SU-DHL-6 (cell line): ENCODE measurements around the gene HTT.

Experiments used
- H2AFZ ChIP-seq: fragments of 200-600 bp; sonication (generic); 2 replicates; pipeline ENCODE4 v1.6.1; 2014; ENCODE audit warnings: low read depth, mild to moderate bottlenecking, moderate library complexity, mixed read lengths, antibody characterized with exemption, low read length; ENCODE audit not compliant: severe bottlenecking
- H3F3A ChIP-seq: fragments of 200-600 bp; shearing (Covaris generic); 2 replicates; pipeline ENCODE4 v1.6.0; 2016; ENCODE audit warnings: antibody characterized with exemption, mild to moderate bottlenecking; ENCODE audit not compliant: insufficient read depth
- H3K27ac ChIP-seq: fragments of 200-600 bp; sonication (generic); 2 replicates; pipeline ENCODE4 v1.5.1; 2016; ENCODE audit warnings: low read depth, mild to moderate bottlenecking, low read length, moderate library complexity, mixed read lengths
- H3K27me3 ChIP-seq: fragments of 200-600 bp; sonication (generic), shearing (Covaris generic); 2 replicates; pipeline ENCODE4 v1.6.0; 2014; ENCODE audit warnings: mild to moderate bottlenecking, low read length
- H3K36me3 ChIP-seq: fragments of 200-600 bp; sonication (generic); 2 replicates; pipeline ENCODE4 v1.6.1; 2014; ENCODE audit warnings: mild to moderate bottlenecking, low read length, mixed read lengths
- H3K4me2 ChIP-seq: fragments of 300-600, 200-600 bp; shearing (Covaris generic), sonication (generic); 2 replicates; pipeline ENCODE4 v1.6.0; 2014; ENCODE audit warnings: low read length, low read depth, mild to moderate bottlenecking; ENCODE audit not compliant: poor library complexity, severe bottlenecking
- H3K4me3 ChIP-seq: fragments of 200-600 bp; sonication (generic); 2 replicates; pipeline ENCODE4 v1.5.1; 2014; ENCODE audit warnings: antibody characterized with exemption, low read length, mild to moderate bottlenecking, mixed read lengths; ENCODE audit not compliant: insufficient read depth, poor library complexity, severe bottlenecking
- H3K79me2 ChIP-seq: fragments of 200-600 bp; sonication (generic); 2 replicates; pipeline ENCODE4 v1.6.1; 2014; ENCODE audit warnings: mild to moderate bottlenecking, low read length, moderate library complexity; ENCODE audit not compliant: insufficient read depth
- H3K9ac ChIP-seq: fragments of 200-600 bp; sonication (generic); 2 replicates; pipeline ENCODE4 v1.7.0; 2014; ENCODE audit warnings: mild to moderate bottlenecking, low read length
- H3K9me2 ChIP-seq: fragments of 200-600 bp; sonication (generic); replicated peaks from 2 replicates; pipeline ENCODE4 v1.6.1; 2014; ENCODE audit warnings: low read length; ENCODE audit not compliant: insufficient read depth
- H3K9me3 ChIP-seq: fragments of 200-600 bp; sonication (generic); 2 replicates; pipeline ENCODE4 v1.6.1; 2014; ENCODE audit warnings: low read length, mixed read lengths; ENCODE audit not compliant: insufficient read depth
- H4K20me1 ChIP-seq: fragments of 200-600 bp; sonication (generic); 2 replicates; pipeline ENCODE4 v1.6.1; 2014; ENCODE audit warnings: low read depth, mild to moderate bottlenecking, antibody characterized with exemption, low read length, moderate library complexity, mixed read lengths
- CTCF ChIP-seq: fragments of 200-600 bp; sonication (generic); IDR thresholded peaks from one replicate; pipeline ENCODE4 v1.5.1; 2017; ENCODE audit warnings: antibody characterized with exemption, mild to moderate bottlenecking, low read length, moderate library complexity; ENCODE audit not compliant: insufficient read depth, poor library complexity, severe bottlenecking
- EZH2phosphoT487 ChIP-seq: fragments of 200-600 bp; sonication (generic), shearing (Covaris generic); conservative IDR thresholded peaks from 2 replicates; pipeline ENCODE4 v1.6.1; 2018; ENCODE audit warnings: mild to moderate bottlenecking, antibody characterized with exemption, low read length, moderate library complexity, mixed read lengths

HTT gene

GRCh38 chr4:3112609-3113469 lies 38.4 kb downstream of the HTT start:
- no peak for TF ChIP-seq CTCF
- no peak for TF ChIP-seq EZH2phosphoT487
- Histone ChIP-seq H3K9me3 (no peaks in the 10 kb centered on the region), H2AFZ (no peak overlapping the region), H3F3A (no peaks in the 10 kb centered on the region), H3K9ac (no peak overlapping the region), H3K27me3 (no peaks in the 10 kb centered on the region), H3K4me2 (no peak overlapping the region), H3K27ac (no peak overlapping the region), H3K4me3 (no peak overlapping the region), H3K9me2 (no peaks in the 10 kb centered on the region), H3K36me3 (peaks cover 17% of the 10 kb centered on the region; the same call in 1 of the 2 replicates), H4K20me1 (no peaks in the 10 kb centered on the region), H3K79me2 (no peaks in the 10 kb centered on the region)

GRCh38 chr4:3114377-3114776 lies 39.9 kb downstream of the HTT start:
- Histone ChIP-seq H3F3A (no peaks in the 10 kb centered on the region), H3K4me3 (no peak overlapping the region), H3K9me2 (no peaks in the 10 kb centered on the region), H3K4me2 (no peak overlapping the region), H3K9ac (no peak overlapping the region), H3K36me3 (peaks cover 11% of the 10 kb centered on the region; the same call in 1 of the 2 replicates), H2AFZ (no peak overlapping the region), H3K27me3 (no peaks in the 10 kb centered on the region), H3K27ac (no peak overlapping the region), H3K9me3 (no peaks in the 10 kb centered on the region), H4K20me1 (no peaks in the 10 kb centered on the region; the same call in 1 of the 2 replicates), H3K79me2 (no peaks in the 10 kb centered on the region)
- TF ChIP-seq CTCF (no peak), EZH2phosphoT487 (no peak)

DNA sequence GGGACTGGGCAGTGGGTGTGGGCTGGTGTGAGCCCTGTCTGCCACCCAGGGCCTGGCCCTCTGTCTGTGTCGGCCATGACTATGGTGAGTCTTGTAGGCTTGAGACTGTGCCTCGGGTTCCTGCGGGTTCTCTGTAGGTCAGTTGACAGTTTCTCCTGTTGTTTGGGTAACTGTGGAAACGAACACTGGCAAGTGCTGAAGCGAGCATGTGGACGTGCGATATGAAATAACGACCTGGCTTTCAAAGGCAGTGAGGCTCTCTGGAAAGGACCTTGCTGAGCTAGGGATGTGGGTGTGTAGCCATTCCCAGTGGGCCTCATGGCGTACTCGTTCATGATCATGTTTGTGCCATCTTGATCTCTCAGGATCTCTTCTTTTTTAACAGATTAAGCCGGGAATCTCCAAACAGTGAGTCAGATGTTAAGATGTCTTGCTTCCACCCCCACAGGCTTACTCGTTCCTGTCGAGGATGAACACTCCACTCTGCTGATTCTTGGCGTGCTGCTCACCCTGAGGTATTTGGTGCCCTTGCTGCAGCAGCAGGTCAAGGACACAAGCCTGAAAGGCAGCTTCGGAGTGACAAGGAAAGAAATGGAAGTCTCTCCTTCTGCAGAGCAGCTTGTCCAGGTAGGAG lies 41.3 kb downstream of the HTT start:
- Histone ChIP-seq H3K9me3 (no peaks in the 10 kb centered on the region), H3K79me2 (no peaks in the 10 kb centered on the region), H3K27me3 (no peaks in the 10 kb centered on the region), H2AFZ (no peak overlapping the region), H3F3A (no peaks in the 10 kb centered on the region), H3K27ac (no peak overlapping the region), H4K20me1 (no peaks in the 10 kb centered on the region; the same call in 1 of the 2 replicates), H3K36me3 (peaks cover 14% of the 10 kb centered on the region; the same call in 1 of the 2 replicates), H3K9ac (no peak overlapping the region), H3K4me2 (no peak overlapping the region), H3K9me2 (no peaks in the 10 kb centered on the region), H3K4me3 (no peak overlapping the region)
- TF ChIP-seq EZH2phosphoT487 (no peak), CTCF (no peak)
